AG04449 (cell line): ENCODE measurements around the gene NPAS3.

Experiments
- CTCF ChIA-PET: fragments of 350-600 bp; formaldehyde crosslinking; extraction: SDS; loops from one replicate; lab custom pipeline; 2021; ENCODE audit warnings: antibody characterized with exemption; lab: Yijun Ruan, JAX
- POLR2A ChIA-PET: fragments of 400-600, 350-600 bp; formaldehyde crosslinking; extraction: SDS; loops from one replicate; lab custom pipeline; 2020; ENCODE audit warnings: antibody characterized with exemption, inconsistent platforms; lab: Yijun Ruan, JAX
- DNase-seq: peaks from one replicate; pipeline ENCODE4 v3.0.0-alpha.2; 2010; ENCODE audit warnings: low read depth, low spot score
- H3K4me3 ChIP-seq: 2 replicates; pipeline ENCODE4 v1.5.1; 2011; ENCODE audit warnings: low read depth, mild to moderate bottlenecking, control low read depth, low read length
- TF ChIP-seq, protein P1 (sequence below): IDR thresholded peaks from one replicate; pipeline ENCODE4 v1.5.1; 2011; ENCODE audit warnings: mild to moderate bottlenecking, moderate library complexity, low read length, control low read depth, inconsistent platforms; ENCODE audit not compliant: insufficient read depth; ENCODE audit errors: missing control alignments

The NPAS3 gene

GRCh38 chr14:33309106-33309505 is 370.4 kb downstream of the NPAS3 start:
- no peak for DNase-seq
- ChIA-PET POLR2A (no interaction called here), CTCF (no interaction called here)
- no peak overlapping the region for H3K4me3 ChIP-seq
- TF ChIP-seq, protein P1, sequence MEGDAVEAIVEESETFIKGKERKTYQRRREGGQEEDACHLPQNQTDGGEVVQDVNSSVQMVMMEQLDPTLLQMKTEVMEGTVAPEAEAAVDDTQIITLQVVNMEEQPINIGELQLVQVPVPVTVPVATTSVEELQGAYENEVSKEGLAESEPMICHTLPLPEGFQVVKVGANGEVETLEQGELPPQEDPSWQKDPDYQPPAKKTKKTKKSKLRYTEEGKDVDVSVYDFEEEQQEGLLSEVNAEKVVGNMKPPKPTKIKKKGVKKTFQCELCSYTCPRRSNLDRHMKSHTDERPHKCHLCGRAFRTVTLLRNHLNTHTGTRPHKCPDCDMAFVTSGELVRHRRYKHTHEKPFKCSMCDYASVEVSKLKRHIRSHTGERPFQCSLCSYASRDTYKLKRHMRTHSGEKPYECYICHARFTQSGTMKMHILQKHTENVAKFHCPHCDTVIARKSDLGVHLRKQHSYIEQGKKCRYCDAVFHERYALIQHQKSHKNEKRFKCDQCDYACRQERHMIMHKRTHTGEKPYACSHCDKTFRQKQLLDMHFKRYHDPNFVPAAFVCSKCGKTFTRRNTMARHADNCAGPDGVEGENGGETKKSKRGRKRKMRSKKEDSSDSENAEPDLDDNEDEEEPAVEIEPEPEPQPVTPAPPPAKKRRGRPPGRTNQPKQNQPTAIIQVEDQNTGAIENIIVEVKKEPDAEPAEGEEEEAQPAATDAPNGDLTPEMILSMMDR: no peak

GRCh38 chr14:33315217-33315616 is 376.5 kb downstream of the NPAS3 start:
- ChIA-PET CTCF (interaction anchor here (0.7 kb wide), 1 partner anchor 389 kb away, joined by 3 read pairs; no protein-coding TSS in a partner anchor), POLR2A (no interaction called here)
- TF ChIP-seq, protein P1: no peak
- no peak overlapping the region for H3K4me3 ChIP-seq
- no peak for DNase-seq

DNA sequence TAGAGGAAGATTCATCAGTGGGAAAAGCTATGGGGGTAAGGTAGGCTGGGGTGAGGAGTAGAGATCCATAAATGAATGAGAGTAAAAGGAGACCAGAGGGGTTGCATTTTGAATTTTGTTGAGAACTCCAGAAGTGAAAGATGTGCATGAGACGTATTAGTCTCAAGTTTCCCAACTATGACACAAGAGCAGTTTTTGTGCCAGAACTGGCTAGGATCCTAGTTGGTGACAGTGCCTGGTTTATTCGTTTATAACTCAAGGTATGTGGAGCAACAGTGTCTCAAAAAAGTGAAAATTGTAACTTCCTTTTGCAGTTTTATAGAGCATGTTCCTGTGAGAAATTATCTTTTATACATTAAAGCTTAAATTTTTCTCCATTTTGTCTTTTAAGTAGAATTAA is 377.0 kb downstream of the NPAS3 start:
- H3K4me3 ChIP-seq: no peak overlapping the region
- TF ChIP-seq, protein P1: no peak
- CTCF ChIA-PET: interaction anchor here (0.7 kb wide), 1 partner anchor 388 kb away, joined by 3 read pairs; no protein-coding TSS in a partner anchor
- no peak for DNase-seq
- POLR2A ChIA-PET: no interaction called here

DNA sequence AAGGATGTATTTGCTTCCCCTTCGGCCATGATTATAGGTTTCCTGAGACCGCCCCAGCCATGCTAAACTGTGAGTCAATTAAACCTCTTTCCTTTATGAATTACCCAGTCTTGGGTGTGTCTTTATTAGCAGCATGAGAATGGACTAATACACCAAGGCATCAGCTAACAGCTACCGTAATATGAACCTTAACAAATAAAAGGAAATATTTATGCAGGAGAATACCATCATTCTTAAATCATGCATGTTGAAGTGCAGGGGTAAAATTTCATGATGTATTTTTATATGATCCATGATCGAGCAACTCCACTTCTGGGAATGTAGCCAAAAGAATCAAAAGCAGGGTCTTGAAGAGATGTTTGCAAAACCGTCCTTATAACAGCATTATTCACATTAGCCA is 379.0 kb downstream of the NPAS3 start:
- TF ChIP-seq, protein P1: no peak
- ChIA-PET CTCF (no interaction called here), POLR2A (no interaction called here)
- H3K4me3 ChIP-seq: no peak overlapping the region
- no peak for DNase-seq

GRCh38 chr14:33323979-33324378 is 385.3 kb downstream of the NPAS3 start:
- ChIA-PET POLR2A (no interaction called here), CTCF (no interaction called here)
- no peak for DNase-seq
- no peak overlapping the region for H3K4me3 ChIP-seq
- TF ChIP-seq, protein P1: no peak

GRCh38 chr14:33331176-33331949 is 392.7 kb downstream of the NPAS3 start:
- CTCF ChIA-PET: no interaction called here
- TF ChIP-seq, protein P1: no peak
- POLR2A ChIA-PET: no interaction called here
- no peak for DNase-seq
- no peak overlapping the region for H3K4me3 ChIP-seq
